H9 (cell line): ENCODE results near the gene RBMS2. TPM values are rescaled to one million over a fixed set of nuclear protein-coding genes. Genes with fewer than 3 reads are reported as not detected.

Experiments
- DNase-seq: peaks from one replicate; pipeline ENCODE4 v3.0.0-alpha.2; 2017
- H2AFZ ChIP-seq: one replicate; pipeline ENCODE4 v1.6.1; 2013; ENCODE audit warnings: mild to moderate bottlenecking, low read length, control low read depth, moderate library complexity
- H2AK5ac ChIP-seq: 2 replicates; pipeline ENCODE4 v1.6.1; 2013; ENCODE audit warnings: low read length, control low read depth, mixed read lengths; ENCODE audit not compliant: insufficient read length
- H2BK120ac ChIP-seq: one replicate; pipeline ENCODE4 v1.6.1; 2013; ENCODE audit warnings: low read depth, mild to moderate bottlenecking, low read length, control low read depth, inconsistent platforms; ENCODE audit not compliant: poor library complexity, severe bottlenecking
- H2BK12ac ChIP-seq: 2 replicates; pipeline ENCODE4 v1.6.1; 2013; ENCODE audit warnings: low read length, control low read depth, mixed read lengths, low read depth; ENCODE audit not compliant: insufficient read length
- H2BK15ac ChIP-seq: 2 replicates; pipeline ENCODE4 v1.6.1; 2013; ENCODE audit warnings: low read depth, low read length, control low read depth
- H2BK20ac ChIP-seq: one replicate; pipeline ENCODE4 v1.6.1; 2013; ENCODE audit warnings: low read depth, mild to moderate bottlenecking, low read length, control low read depth, inconsistent platforms; ENCODE audit not compliant: poor library complexity, severe bottlenecking
- H2BK5ac ChIP-seq: 2 replicates; pipeline ENCODE4 v1.6.1; 2013; ENCODE audit warnings: low read length, control low read depth, mixed read lengths; ENCODE audit not compliant: insufficient read length
- H3K14ac ChIP-seq: 2 replicates; pipeline ENCODE4 v1.6.1; 2013; ENCODE audit warnings: low read length, control low read depth; ENCODE audit not compliant: insufficient read depth
- H3K18ac ChIP-seq: 2 replicates; pipeline ENCODE4 v1.6.1; 2013; ENCODE audit warnings: low read depth, mild to moderate bottlenecking, mixed read lengths, low read length, control low read depth; ENCODE audit not compliant: insufficient read length
- H3K23ac ChIP-seq: 2 replicates; pipeline ENCODE4 v1.6.1; 2013; ENCODE audit warnings: low read length, control low read depth, mixed read lengths, low read depth; ENCODE audit not compliant: insufficient read length
- H3K23me2 ChIP-seq: 2 replicates; pipeline ENCODE4 v1.6.1; 2013; ENCODE audit warnings: low read depth, mild to moderate bottlenecking, mixed read lengths, low read length, control low read depth; ENCODE audit not compliant: insufficient read length, poor library complexity, severe bottlenecking
- H3K27ac ChIP-seq: 2 replicates; pipeline ENCODE4 v1.5.1; 2013; ENCODE audit warnings: low read length, control low read depth, mixed read lengths, low read depth; ENCODE audit not compliant: insufficient read length
- H3K27me3 ChIP-seq: 2 replicates; pipeline ENCODE4 v1.6.1; 2013; ENCODE audit warnings: low read length, control low read depth, inconsistent platforms; ENCODE audit not compliant: insufficient read depth
- H3K4ac ChIP-seq: 2 replicates; pipeline ENCODE4 v1.6.1; 2013; ENCODE audit warnings: low read depth, mild to moderate bottlenecking, control low read depth, inconsistent platforms, low read length, moderate library complexity
- H3K4me1 ChIP-seq: 2 replicates; pipeline ENCODE4 v1.6.1; 2013; ENCODE audit warnings: low read length, control low read depth, inconsistent platforms; ENCODE audit not compliant: insufficient read depth
- H3K4me2 ChIP-seq: 2 replicates; pipeline ENCODE4 v1.6.1; 2013; ENCODE audit warnings: low read length, control low read depth, mixed read lengths; ENCODE audit not compliant: insufficient read length, insufficient read depth
- H3K56ac ChIP-seq: 2 replicates; pipeline ENCODE4 v1.6.1; 2013; ENCODE audit warnings: low read depth, mild to moderate bottlenecking, mixed read lengths, low read length, control low read depth; ENCODE audit not compliant: insufficient read length
- H3K79me1 ChIP-seq: 2 replicates; pipeline ENCODE4 v1.6.1; 2013; ENCODE audit warnings: low read depth, mild to moderate bottlenecking, moderate library complexity, low read length, control low read depth, inconsistent platforms; ENCODE audit not compliant: insufficient read depth, poor library complexity, severe bottlenecking
- H3K79me2 ChIP-seq: 2 replicates; pipeline ENCODE4 v1.6.1; 2013; ENCODE audit warnings: low read length, control low read depth, inconsistent platforms; ENCODE audit not compliant: insufficient read depth
- H3K9ac ChIP-seq: 2 replicates; pipeline ENCODE4 v1.6.1; 2013; ENCODE audit warnings: low read length, control low read depth, mixed read lengths; ENCODE audit not compliant: insufficient read length; ENCODE audit errors: extremely low read depth
- H3K9me3 ChIP-seq: one replicate; pipeline ENCODE4 v1.6.1; 2013; ENCODE audit warnings: low read depth, low read length, inconsistent platforms; ENCODE audit not compliant: control insufficient read depth
- H3T11ph ChIP-seq: one replicate; pipeline ENCODE4 v1.6.1; 2013; ENCODE audit warnings: mild to moderate bottlenecking, low read length, control low read depth, inconsistent platforms
- H4K20me1 ChIP-seq: one replicate; pipeline ENCODE4 v1.6.1; 2013; ENCODE audit not compliant: control insufficient read depth, insufficient read length, insufficient read depth
- H4K5ac ChIP-seq: 2 replicates; pipeline ENCODE4 v1.6.1; 2013; ENCODE audit warnings: low read depth, mild to moderate bottlenecking, mixed read lengths, low read length, control low read depth; ENCODE audit not compliant: insufficient read length
- H4K8ac ChIP-seq: replicated peaks from 2 replicates; pipeline ENCODE4 v1.6.1; 2013; ENCODE audit warnings: low read length, control low read depth, mixed read lengths, low read depth; ENCODE audit not compliant: insufficient read length
- H4K91ac ChIP-seq: 2 replicates; pipeline ENCODE4 v1.6.1; 2013; ENCODE audit warnings: low read depth, mild to moderate bottlenecking, moderate library complexity, mixed read lengths, low read length, control low read depth; ENCODE audit not compliant: insufficient read length
- H3K27ac Mint-ChIP-seq, 3 experiments: 2 replicates in 2 of 3; 3 replicates in 1 of 3; pipeline ENCODE4 v1.8.0; 2020 to 2021; ENCODE audit warnings: mixed read lengths in 3 of 3, mild to moderate bottlenecking in 1 of 3, moderate library complexity in 1 of 3
- H3K27me3 Mint-ChIP-seq: 2 replicates; pipeline ENCODE4 v1.8.0; 2021; ENCODE audit warnings: low read depth, mild to moderate bottlenecking, moderate library complexity, mixed read lengths
- H3K36me3 Mint-ChIP-seq, 3 experiments: 2 replicates in 2 of 3; 3 replicates in 1 of 3; pipeline ENCODE4 v1.8.0; 2020 to 2021; ENCODE audit warnings: low read depth in 3 of 3, mixed read lengths in 3 of 3; ENCODE audit not compliant: insufficient read depth in 1 of 3
- H3K4me1 Mint-ChIP-seq, 2 experiments: 2 replicates each; pipeline ENCODE4 v1.8.0; 2020; ENCODE audit warnings: mixed read lengths in 2 of 2
- H3K4me3 Mint-ChIP-seq, 2 experiments: 2 replicates in 1 of 2; 3 replicates in 1 of 2; pipeline ENCODE4 v1.8.0; 2020 to 2021; ENCODE audit warnings: mild to moderate bottlenecking in 2 of 2, mixed read lengths in 2 of 2, moderate library complexity in 1 of 2
- H3K9me3 Mint-ChIP-seq, 2 experiments: 2 replicates in 1 of 2; 3 replicates in 1 of 2; pipeline ENCODE4 v1.8.0; 2020; ENCODE audit warnings: mild to moderate bottlenecking in 2 of 2, mixed read lengths in 2 of 2, moderate library complexity in 1 of 2
- WGBS: extraction: QIAGEN DNeasy Blood & Tissue Kit; methylation state at CpG from one replicate; pipeline ENCODE4 v1.1.7; 2013; ENCODE audit warnings: missing lambda C conversion rate, low lambda C conversion rate, mixed read lengths; ENCODE audit not compliant: insufficient read length; ENCODE audit errors: extremely low coverage; 5-methylcytosine and 5-hydroxymethylcytosine counted together
- total RNA-seq: library from RNA; stranded (reverse); gene quantifications from 2 replicates; pipeline ENCODE4 v1.2.1, GENCODE V29; 2021
- TF ChIP-seq, protein P1 (sequence below): fragments of 200-600 bp; sonication (generic); conservative IDR thresholded peaks from 3 replicates; pipeline ENCODE4 v1.8.0; 2021; ENCODE audit warnings: antibody characterized with exemption, mild to moderate bottlenecking

The RBMS2 gene
- total RNA-seq, 1 experiment from 2014 or later = 9.5 TPM

DNA sequence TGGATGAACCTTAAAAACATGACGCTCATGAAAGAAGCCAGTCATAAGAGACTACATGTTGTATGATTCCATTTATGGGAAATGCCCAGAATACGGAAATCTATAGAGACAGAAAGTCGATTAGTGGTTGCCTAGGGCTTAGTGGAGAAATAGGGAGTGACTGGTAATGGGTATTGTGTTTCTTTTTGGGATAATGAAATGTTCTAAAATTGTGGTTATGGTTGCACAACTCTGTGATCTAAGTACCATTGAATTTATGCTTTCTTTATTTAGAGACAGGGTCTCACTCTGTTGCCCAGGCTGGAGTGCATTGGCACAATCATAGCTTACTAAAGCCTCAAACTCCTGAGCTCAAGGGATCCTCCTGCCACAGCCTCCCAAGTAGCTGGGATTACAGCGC, 8.0 kb downstream of the RBMS2 start:
- Histone ChIP-seq H4K5ac (no peak overlapping the region), H3K79me2 (peaks cover 2% of the 10 kb centered on the region; the same call in 1 of the 2 replicates), H2BK20ac (no peak overlapping the region), H3K79me1 (peaks cover 3% of the 10 kb centered on the region), H3K9me3 (no peaks in the 10 kb centered on the region), H2BK15ac (no peak overlapping the region), H2BK120ac (no peak overlapping the region), H3K56ac (no peak overlapping the region), H3K27ac (no peak overlapping the region), H3K18ac (no peak overlapping the region), H3K4me1 (no peaks in the 10 kb centered on the region; the same call in 1 of the 2 replicates), H3K4me2 (no peak overlapping the region), H3T11ph (no peak overlapping the region), H2AFZ (no peak overlapping the region), H4K91ac (no peak overlapping the region), H3K23me2 (no peaks in the 10 kb centered on the region), H2BK5ac (no peak overlapping the region), H4K8ac (no peak overlapping the region), H3K23ac (no peak overlapping the region), H3K9ac (no peak overlapping the region), H3K4ac (no peak overlapping the region), H3K14ac (no peak overlapping the region), H2BK12ac (no peak overlapping the region), H3K27me3 (no peaks in the 10 kb centered on the region), H4K20me1 (no peaks in the 10 kb centered on the region), H2AK5ac (no peak overlapping the region)
- no peak for DNase-seq
- no CpG with 5 or more reads among the region's 4 CpGs for WGBS
- Mint-ChIP-seq H3K36me3 (no peaks in the 10 kb centered on the region), H3K4me3 (no peak overlapping the region), H3K27ac (no peak overlapping the region), H3K4me1 (peaks cover 11 to 15% of the 10 kb centered on the region in 2 experiments), H3K27me3 (no peaks in the 10 kb centered on the region), H3K9me3 (no peaks in the 10 kb centered on the region)
- TF ChIP-seq, protein P1, sequence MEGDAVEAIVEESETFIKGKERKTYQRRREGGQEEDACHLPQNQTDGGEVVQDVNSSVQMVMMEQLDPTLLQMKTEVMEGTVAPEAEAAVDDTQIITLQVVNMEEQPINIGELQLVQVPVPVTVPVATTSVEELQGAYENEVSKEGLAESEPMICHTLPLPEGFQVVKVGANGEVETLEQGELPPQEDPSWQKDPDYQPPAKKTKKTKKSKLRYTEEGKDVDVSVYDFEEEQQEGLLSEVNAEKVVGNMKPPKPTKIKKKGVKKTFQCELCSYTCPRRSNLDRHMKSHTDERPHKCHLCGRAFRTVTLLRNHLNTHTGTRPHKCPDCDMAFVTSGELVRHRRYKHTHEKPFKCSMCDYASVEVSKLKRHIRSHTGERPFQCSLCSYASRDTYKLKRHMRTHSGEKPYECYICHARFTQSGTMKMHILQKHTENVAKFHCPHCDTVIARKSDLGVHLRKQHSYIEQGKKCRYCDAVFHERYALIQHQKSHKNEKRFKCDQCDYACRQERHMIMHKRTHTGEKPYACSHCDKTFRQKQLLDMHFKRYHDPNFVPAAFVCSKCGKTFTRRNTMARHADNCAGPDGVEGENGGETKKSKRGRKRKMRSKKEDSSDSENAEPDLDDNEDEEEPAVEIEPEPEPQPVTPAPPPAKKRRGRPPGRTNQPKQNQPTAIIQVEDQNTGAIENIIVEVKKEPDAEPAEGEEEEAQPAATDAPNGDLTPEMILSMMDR = no peak
